HG02943 (cell line): ENCODE measurements around the gene METTL25B.
"Not testable (repeated sequence)": the region's sequence is repeated elsewhere in the genome, so short reads cannot be mapped to it uniquely, and the experiment has no call there.

Source experiments
- ATAC-seq: cut with Tn5 transposase; IDR thresholded peaks from one replicate; pipeline ENCODE4 v1.9.1; 2021; ENCODE audit warnings: mild to moderate bottlenecking, low read depth, moderate library complexity; ENCODE audit not compliant: unreplicated experiment

The METTL25B gene

GRCh38 chr1:156746728-156747631, 18.7 kb downstream of the METTL25B start:
- ATAC-seq: no peak

- no peak for ATAC-seq
Measured at GRCh38 chr1:156747742-156748669, 19.7 kb downstream of the METTL25B start.

- ATAC-seq: no peak
Measured at GRCh38 chr1:156748670-156749418, 20.6 kb downstream of the METTL25B start.

GRCh38 chr1:156749419-156750118, 21.3 kb downstream of the METTL25B start:
- no peak for ATAC-seq

- ATAC-seq: no peak
Measured at GRCh38 chr1:156750191-156750672, 22.0 kb downstream of the METTL25B start.

GRCh38 chr1:156750711-156751450, 22.6 kb downstream of the METTL25B start:
- no peak for ATAC-seq

- ATAC-seq: no peak
Measured at GRCh38 chr1:156751451-156751756, 23.1 kb downstream of the METTL25B start, which contains the start of gene HDGF. HDGF (minus strand) TSS chr1:156751675; CDS start chr1:156751429, 246 bp downstream.

GRCh38 chr1:156751757-156752481, 23.6 kb downstream of the METTL25B start:
- no peak for ATAC-seq

GRCh38 chr1:156752843-156753482, 24.7 kb downstream of the METTL25B start:
- ATAC-seq: no peak

GRCh38 chr1:156754219-156754618, 25.9 kb downstream of the METTL25B start:
- ATAC-seq: no peak

- no peak for ATAC-seq
Measured at GRCh38 chr1:156755527-156755950, 27.3 kb downstream of the METTL25B start.

- no peak for ATAC-seq
Measured at GRCh38 chr1:156756355-156756754, 28.1 kb downstream of the METTL25B start.

- ATAC-seq: not testable (repeated sequence)
Measured at GRCh38 chr1:156757572-156758253, 29.4 kb downstream of the METTL25B start.

- ATAC-seq: no peak
Measured at GRCh38 chr1:156760092-156760795, 32.0 kb downstream of the METTL25B start.

GRCh38 chr1:156760796-156761104, 32.5 kb downstream of the METTL25B start:
- no peak for ATAC-seq

- ATAC-seq: not testable (repeated sequence)
Measured at GRCh38 chr1:156765136-156765535, 36.9 kb downstream of the METTL25B start.

- no peak for ATAC-seq
Measured at GRCh38 chr1:156765666-156766065, 37.4 kb downstream of the METTL25B start.
